Fibroblast of lung (primary cell): ENCODE results near the gene MTREX. TPM values are rescaled to one million over a fixed set of nuclear protein-coding genes. Genes with fewer than 3 reads are reported as not detected.

Experiments used
- DNase-seq, 2 donors: peaks; one replicate each; pipeline versions ENCODE4 v3.0.0 to v3.0.0-alpha.2; 2010; ENCODE audit warnings: low read depth in 2 of 2
- H2AFZ ChIP-seq: 2 replicates; pipeline ENCODE4 v1.5.1; 2012; ENCODE audit warnings: low read length, control low read depth, inconsistent platforms
- H3K27ac ChIP-seq: 2 replicates; pipeline ENCODE4 v1.5.1; 2011; ENCODE audit warnings: low read length, control low read depth; ENCODE audit not compliant: insufficient read depth
- H3K27me3 ChIP-seq: 2 replicates; pipeline ENCODE4 v1.5.1; 2011; ENCODE audit warnings: mild to moderate bottlenecking, low read length; ENCODE audit not compliant: control insufficient read depth, insufficient read depth
- H3K36me3 ChIP-seq: 2 replicates; pipeline ENCODE4 v1.5.1; 2011; ENCODE audit warnings: low read length; ENCODE audit not compliant: control insufficient read depth, insufficient read depth
- H3K4me1 ChIP-seq: 2 replicates; pipeline ENCODE4 v1.5.1; 2011; ENCODE audit warnings: low read length; ENCODE audit not compliant: control insufficient read depth, insufficient read depth; ENCODE audit errors: extremely low read depth
- H3K4me2 ChIP-seq: 2 replicates; pipeline ENCODE4 v1.5.1; 2011; ENCODE audit warnings: low read length, control low read depth; ENCODE audit not compliant: insufficient read depth; ENCODE audit errors: extremely low read depth
- H3K4me3 ChIP-seq, 4 experiments: fragments of 200-600 bp in 1 of 4; sonication (generic) in 1 of 4; replicated peaks in 1 of 4; 2 replicates each; pipeline ENCODE4 v1.5.1; 2011 to 2016; ENCODE audit warnings: low read length in 4 of 4, low read depth in 3 of 4, mild to moderate bottlenecking in 3 of 4, control low read depth in 2 of 4, inconsistent platforms in 1 of 4, mixed read lengths in 1 of 4; ENCODE audit not compliant: insufficient read depth in 1 of 4; ENCODE audit errors: control extremely low read depth in 1 of 4
- H3K79me2 ChIP-seq: 2 replicates; pipeline ENCODE4 v1.5.1; 2012; ENCODE audit warnings: mild to moderate bottlenecking, low read length, inconsistent platforms; ENCODE audit not compliant: control insufficient read depth, insufficient read depth
- H3K9ac ChIP-seq: 2 replicates; pipeline ENCODE4 v1.5.1; 2011; ENCODE audit warnings: mild to moderate bottlenecking, low read length, control low read depth; ENCODE audit not compliant: insufficient read depth
- H3K9me3 ChIP-seq: 2 replicates; pipeline ENCODE4 v1.5.1; 2012; ENCODE audit warnings: low read depth, low read length; ENCODE audit not compliant: control insufficient read depth, insufficient read depth
- H4K20me1 ChIP-seq: 2 replicates; pipeline ENCODE4 v1.5.1; 2011; ENCODE audit warnings: low read length; ENCODE audit not compliant: control insufficient read depth, insufficient read depth; ENCODE audit errors: extremely low read depth
- CTCF ChIP-seq, 2 donors: IDR thresholded peaks in 1 of 2; conservative IDR thresholded peaks in 1 of 2; 1 replicate in 1 of 2; 2 replicates in 1 of 2; pipeline ENCODE4 v1.5.1; 2011 to 2012; ENCODE audit warnings: low read length in 2 of 2, control low read depth in 1 of 2, inconsistent platforms in 1 of 2, low read depth in 1 of 2, mild to moderate bottlenecking in 1 of 2
- EZH2 ChIP-seq: IDR thresholded peaks from 2 replicates; pipeline ENCODE4 v1.5.1; 2012; ENCODE audit warnings: low read length, control low read depth, mild to moderate bottlenecking; ENCODE audit errors: missing control alignments
- polyA plus RNA-seq, 2 donors: library from polyadenylated mRNA; depleted of rRNA in 1 of 2; stranded (reverse) in 1 of 2; unstranded in 1 of 2; fragments of >200 nt; gene quantifications; 2 replicates each; pipeline ENCODE4 v1.2.1, GENCODE V29; 2011 to 2012; ENCODE audit warnings: missing spikeins in 1 of 2
- total RNA-seq: library from RNA; depleted of rRNA; stranded (reverse); fragments of >200 nt; gene quantifications from 2 replicates; pipeline ENCODE4 v1.2.1, GENCODE V29; 2014

The MTREX gene
- total and polyA plus RNA-seq, 2 donors (not counting 1 experiment from before 2014, with no cell fraction given) = 54.1 to 85.7 TPM

- no peak overlapping the region for H3K9ac ChIP-seq
- H2AFZ ChIP-seq = no peak overlapping the region
- no peaks in the 10 kb centered on the region for H4K20me1 ChIP-seq
- no peak overlapping the region for H3K4me2 ChIP-seq
- no peak overlapping the region for H3K27ac ChIP-seq
- H3K4me1 ChIP-seq = no peaks in the 10 kb centered on the region
- H3K79me2 ChIP-seq = no peaks in the 10 kb centered on the region
- H3K27me3 ChIP-seq = no peaks in the 10 kb centered on the region
- TF ChIP-seq EZH2 (no peak), CTCF (conservative IDR thresholded peaks at IDR 0.05 in 1 of 2, IDR thresholded peaks at IDR 0.05 in 1 of 2; ENCODE audit: low read depth in 1 of 2, low read length in 2 of 2) (no peak)
- no peak for DNase-seq
- H3K4me3 ChIP-seq = no peak overlapping the region
- H3K36me3 ChIP-seq = peaks cover 17% of the 10 kb centered on the region
- no peaks in the 10 kb centered on the region for H3K9me3 ChIP-seq
Measured at GRCh38 chr5:55426455-55426854, 118.7 kb downstream of the MTREX start.

GRCh38 chr5:55427157-55427556, 119.4 kb downstream of the MTREX start:
- TF ChIP-seq CTCF (conservative IDR thresholded peaks at IDR 0.05 in 1 of 2, IDR thresholded peaks at IDR 0.05 in 1 of 2; ENCODE audit: low read depth in 1 of 2, low read length in 2 of 2) (no peak), EZH2 (no peak)
- no peak overlapping the region for H3K27ac ChIP-seq
- no peak overlapping the region for H3K4me3 ChIP-seq
- H3K36me3 ChIP-seq = peaks cover 17% of the 10 kb centered on the region
- H4K20me1 ChIP-seq = no peaks in the 10 kb centered on the region
- no peaks in the 10 kb centered on the region for H3K79me2 ChIP-seq
- no peak overlapping the region for H3K9ac ChIP-seq
- peak; percentile 87 to 89 for DNase-seq
- H3K27me3 ChIP-seq = no peaks in the 10 kb centered on the region
- no peak overlapping the region for H2AFZ ChIP-seq
- H3K9me3 ChIP-seq = no peaks in the 10 kb centered on the region
- H3K4me1 ChIP-seq = no peaks in the 10 kb centered on the region
- H3K4me2 ChIP-seq = no peak overlapping the region

GRCh38 chr5:55429221-55429612, 121.4 kb downstream of the MTREX start:
- Histone ChIP-seq H3K4me3 (no peak overlapping the region), H3K4me2 (no peak overlapping the region), H2AFZ (no peak overlapping the region), H3K4me1 (no peaks in the 10 kb centered on the region), H3K9ac (no peak overlapping the region), H3K79me2 (no peaks in the 10 kb centered on the region), H3K36me3 (peaks cover 11% of the 10 kb centered on the region), H3K27ac (no peak overlapping the region), H3K9me3 (no peaks in the 10 kb centered on the region), H4K20me1 (no peaks in the 10 kb centered on the region), H3K27me3 (no peaks in the 10 kb centered on the region)
- DNase-seq = no peak
- no peak for TF ChIP-seq EZH2
- no peak for TF ChIP-seq CTCF (conservative IDR thresholded peaks at IDR 0.05 in 1 of 2, IDR thresholded peaks at IDR 0.05 in 1 of 2; ENCODE audit: low read depth in 1 of 2, low read length in 2 of 2)
